Cardiac fibroblast (primary cell): ENCODE measurements around the gene GPR6.

Source experiments
- DNase-seq, 2 donors: peaks; one replicate each; pipeline versions ENCODE4 v3.0.0 to v3.0.0-alpha.2; 2010; ENCODE audit warnings: low read depth in 2 of 2
- H3K4me3 ChIP-seq, 2 donors: replicated peaks in 1 of 2; 1 replicate in 1 of 2; 2 replicates in 1 of 2; pipeline ENCODE4 v1.5.1; 2011; ENCODE audit warnings: low read depth in 2 of 2, low read length in 2 of 2, mild to moderate bottlenecking in 2 of 2, moderate library complexity in 1 of 2
- TF ChIP-seq, protein P1 (sequence below): IDR thresholded peaks from one replicate; pipeline ENCODE4 v1.5.1; 2011; ENCODE audit warnings: low read depth, mild to moderate bottlenecking, low read length, inconsistent platforms

Gene GPR6

DNA sequence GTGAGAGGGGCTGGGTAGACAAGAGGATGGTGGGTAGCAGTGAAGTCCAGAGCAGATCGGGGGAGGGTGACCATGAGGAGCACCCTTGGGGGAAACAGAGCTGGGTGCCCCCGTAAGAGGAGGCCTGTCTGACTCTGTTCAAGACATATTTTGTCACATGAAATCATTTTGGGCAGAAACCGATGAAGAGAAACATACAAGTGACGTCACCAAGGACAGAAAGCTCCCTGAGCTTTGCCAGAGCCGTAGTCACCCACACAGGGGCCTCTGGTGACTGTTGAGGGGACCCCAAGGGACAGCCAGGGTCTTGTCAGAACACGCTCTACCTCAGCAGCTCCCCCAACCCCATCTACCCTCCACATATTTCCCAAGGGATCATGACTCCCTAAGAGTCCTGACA, 39.2 kb downstream of the GPR6 start:
- DNase-seq, result no peak
- no peak overlapping the region for H3K4me3 ChIP-seq
- TF ChIP-seq, protein P1, sequence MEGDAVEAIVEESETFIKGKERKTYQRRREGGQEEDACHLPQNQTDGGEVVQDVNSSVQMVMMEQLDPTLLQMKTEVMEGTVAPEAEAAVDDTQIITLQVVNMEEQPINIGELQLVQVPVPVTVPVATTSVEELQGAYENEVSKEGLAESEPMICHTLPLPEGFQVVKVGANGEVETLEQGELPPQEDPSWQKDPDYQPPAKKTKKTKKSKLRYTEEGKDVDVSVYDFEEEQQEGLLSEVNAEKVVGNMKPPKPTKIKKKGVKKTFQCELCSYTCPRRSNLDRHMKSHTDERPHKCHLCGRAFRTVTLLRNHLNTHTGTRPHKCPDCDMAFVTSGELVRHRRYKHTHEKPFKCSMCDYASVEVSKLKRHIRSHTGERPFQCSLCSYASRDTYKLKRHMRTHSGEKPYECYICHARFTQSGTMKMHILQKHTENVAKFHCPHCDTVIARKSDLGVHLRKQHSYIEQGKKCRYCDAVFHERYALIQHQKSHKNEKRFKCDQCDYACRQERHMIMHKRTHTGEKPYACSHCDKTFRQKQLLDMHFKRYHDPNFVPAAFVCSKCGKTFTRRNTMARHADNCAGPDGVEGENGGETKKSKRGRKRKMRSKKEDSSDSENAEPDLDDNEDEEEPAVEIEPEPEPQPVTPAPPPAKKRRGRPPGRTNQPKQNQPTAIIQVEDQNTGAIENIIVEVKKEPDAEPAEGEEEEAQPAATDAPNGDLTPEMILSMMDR, result no peak

DNA sequence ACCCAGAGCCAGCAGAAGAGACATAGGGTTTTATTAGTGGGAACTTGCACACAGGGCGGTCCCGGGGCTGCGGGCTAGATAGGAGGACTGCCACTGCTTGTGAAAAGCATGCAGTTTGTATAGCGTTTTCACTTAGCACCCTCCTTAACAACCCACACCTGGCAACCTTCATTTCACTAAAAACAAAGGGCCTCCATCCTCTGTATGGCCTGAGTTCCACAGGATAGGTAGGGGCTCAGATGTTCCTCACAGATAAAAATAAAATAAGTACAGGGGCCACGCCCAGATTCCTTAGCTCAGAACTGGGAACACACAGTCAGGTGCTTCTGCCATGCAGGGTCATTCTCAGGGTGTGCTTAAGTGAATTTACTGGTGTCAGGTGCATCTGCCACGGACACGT, 39.8 kb downstream of the GPR6 start:
- no peak overlapping the region for H3K4me3 ChIP-seq
- TF ChIP-seq, protein P1, result no peak
- DNase-seq, result no peak

DNA sequence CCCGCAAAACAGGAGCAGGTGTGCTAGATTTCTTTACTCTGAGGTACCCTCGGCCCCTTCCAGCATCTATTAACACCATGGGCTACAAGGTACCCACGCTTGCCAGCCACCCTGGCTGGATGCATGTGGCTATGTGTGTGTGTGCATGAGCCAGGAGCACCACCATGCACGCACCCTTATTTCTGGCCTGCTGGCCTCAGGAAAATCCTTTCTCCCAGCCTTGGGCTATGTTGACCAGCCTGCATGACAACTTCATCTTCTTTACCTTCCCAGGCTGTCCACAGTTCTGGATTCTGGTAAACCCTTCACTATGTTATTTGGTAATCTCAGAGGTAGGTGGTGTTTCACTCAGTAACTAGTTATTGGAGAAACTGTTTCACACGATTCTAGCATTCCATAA, 40.4 kb downstream of the GPR6 start:
- TF ChIP-seq, protein P1, result no peak
- no peak for DNase-seq
- no peak overlapping the region for H3K4me3 ChIP-seq

DNA sequence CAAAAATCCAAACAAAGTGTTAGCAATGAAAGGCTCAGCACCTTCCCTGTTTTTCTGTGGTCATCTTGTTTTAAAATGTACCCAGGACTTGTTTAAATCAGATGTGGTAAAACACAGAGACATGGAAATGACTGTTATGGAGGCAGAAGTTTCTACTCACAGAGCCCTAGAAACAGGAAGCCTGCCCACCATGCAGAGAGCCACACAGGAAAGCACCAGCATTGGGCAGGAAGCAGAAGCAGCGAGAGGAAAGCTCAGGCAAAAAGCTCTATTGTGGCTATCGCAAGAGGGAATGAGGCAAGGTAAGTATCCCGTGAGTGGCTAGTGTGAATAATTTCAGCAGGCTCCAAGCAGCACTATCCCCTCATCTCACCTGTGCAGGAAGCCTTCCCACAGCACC, 42.8 kb downstream of the GPR6 start:
- TF ChIP-seq, protein P1, result no peak
- H3K4me3 ChIP-seq, result no peak overlapping the region
- DNase-seq, result no peak

DNA sequence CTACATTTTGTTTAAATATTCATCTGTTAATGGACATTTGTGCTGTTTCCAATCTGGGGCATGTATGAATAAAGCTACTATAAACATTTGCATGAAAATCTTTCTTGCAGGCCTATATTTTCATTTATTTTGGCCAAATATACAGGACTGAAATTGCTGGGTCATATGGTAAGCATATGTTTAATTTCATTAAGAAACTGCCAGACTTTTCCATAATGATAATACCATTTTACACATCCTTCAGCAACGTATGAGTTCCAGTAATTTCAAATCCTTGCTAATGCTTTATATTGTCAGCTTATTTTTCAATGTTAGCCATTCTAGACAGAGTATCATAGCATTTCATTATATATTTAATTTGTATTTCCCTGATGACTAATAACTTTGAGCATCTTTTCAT, 51.0 kb downstream of the GPR6 start:
- TF ChIP-seq, protein P1, result no peak
- no peak for DNase-seq
- no peak overlapping the region for H3K4me3 ChIP-seq
